ENCODE data around the gene UCN2. TPM values are rescaled to one million over a fixed set of nuclear protein-coding genes. Genes with fewer than 3 reads are reported as not detected.

Gene UCN2
- total and polyA plus RNA-seq, 2 of the 4 experiments (the other 2 are of a cell fraction) = 0.54 to 2.7 TPM

DNA sequence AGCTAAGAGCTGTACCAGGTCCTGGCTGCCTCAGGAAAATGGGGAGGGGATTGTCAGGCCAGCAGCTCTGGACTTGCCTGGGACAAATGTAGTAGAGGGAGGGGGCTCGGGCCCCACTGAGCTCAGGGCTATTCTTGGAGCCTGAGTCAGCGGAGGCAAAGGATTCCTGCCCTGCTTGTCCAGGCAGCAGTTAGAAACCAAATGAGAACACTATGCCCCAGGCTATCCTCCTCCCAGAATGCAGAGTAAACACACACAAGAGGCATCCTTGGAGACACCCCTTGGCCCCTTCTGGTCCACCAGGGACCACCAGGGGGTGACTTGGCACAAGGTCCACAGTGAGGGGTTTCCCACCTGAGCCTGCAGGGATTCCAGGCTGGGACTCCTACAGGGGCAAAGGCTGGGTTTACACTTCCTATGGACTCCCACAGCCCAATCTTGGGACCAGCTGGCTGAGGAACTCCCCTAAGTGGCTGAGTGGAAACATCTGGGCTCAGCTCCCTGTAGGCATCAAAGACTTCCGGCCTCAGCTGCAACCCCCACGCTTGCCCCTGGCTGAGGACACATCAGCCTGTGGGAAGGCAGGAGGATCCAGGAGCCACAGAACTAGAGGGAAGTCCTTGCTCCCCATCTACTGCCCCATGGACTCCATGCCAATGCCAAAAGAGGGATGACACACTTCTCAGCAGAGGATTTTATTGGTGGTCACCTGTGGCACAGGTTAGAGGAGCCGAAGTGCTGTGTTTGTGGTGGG lies 34.9 kb upstream of the UCN2 start:
- H4K8ac ChIP-seq (ENCODE audit: low read depth in 2 of 2, low read length in 2 of 2) = peak overlapping the region; percentile 85 to 90
- POLR2A ChIA-PET (ENCODE audit: unreplicated experiment) = interaction anchor here (0.6 to 0.9 kb wide), 2 partner anchors 13 to 41 kb away, joined by 3 to 5 read pairs; no protein-coding TSS in a partner anchor
- H2BK20ac ChIP-seq (ENCODE audit: low read depth, low read length) = peak overlapping the region; percentile 99
- 0% methylated on average over 1 of the region's 5 CpGs; no CpG with 5 or more reads in 1 of the 2 experiments for WGBS, 2 experiments (ENCODE audit: extremely low coverage in 2 of 2, insufficient read length in 1 of 2)
- peak overlapping the region; percentile 77 for H3K14ac ChIP-seq (replicated peaks; ENCODE audit: low read depth, low read length)
- H3K23ac ChIP-seq (ENCODE audit: low read depth, low read length) = peak overlapping the region; percentile 93
- peaks cover 19% of the 10 kb centered on the region for H4K20me1 ChIP-seq (ENCODE audit: insufficient read depth, low read length)
- peak overlapping the region; percentile 100 for H2AK5ac ChIP-seq (ENCODE audit: low read depth, low read length)
- H3K4me1 ChIP-seq (ENCODE audit: control insufficient read depth, insufficient read depth, low read length) = peaks cover 54% of the 10 kb centered on the region
- DNase-seq (peak; percentile 94), ATAC-seq (ENCODE audit: low read depth) (peak; percentile 70)
- H2BK120ac ChIP-seq (ENCODE audit: low read depth, low read length) = peak overlapping the region; percentile 85
- H3K27ac ChIP-seq (ENCODE audit: insufficient read depth, low read length) = peak overlapping the region; percentile 94
- intact Hi-C loops (cut with micrococcal nuclease) (loop anchor here (1.0 kb wide), 1 partner anchor 37 kb away; the partner anchor contains the start of gene SLC26A6), in situ Hi-C loops (cut with MboI; ENCODE audit: low sequenced_read_pairs) (no loop called here), dilution Hi-C loops (cut with HindIII; ENCODE audit: low sequenced_read_pairs, unreplicated experiment) (no loop called here)
- H3K9me1 ChIP-seq (ENCODE audit: insufficient read depth, low read length) = peaks cover 43% of the 10 kb centered on the region
- peak overlapping the region; percentile 99 for H3K4ac ChIP-seq (ENCODE audit: low read depth, low read length)
- no peak overlapping the region for H3K4me3 ChIP-seq (ENCODE audit: insufficient read depth, low read depth, low read length)
- peak overlapping the region; percentile 88 for H3K56ac ChIP-seq (ENCODE audit: extremely low read depth, insufficient read depth, low read length)
- no peaks in the 10 kb centered on the region for H3K9me3 ChIP-seq (ENCODE audit: control insufficient read depth, insufficient read depth, low read length)
- H2BK5ac ChIP-seq (ENCODE audit: low read depth, low read length, poor library complexity, severe bottlenecking) = peak overlapping the region; percentile 97
- peak overlapping the region; percentile 85 for H3K18ac ChIP-seq (ENCODE audit: low read depth, low read length)
- peak overlapping the region; percentile 97; the same call in 2 of the 3 replicates for H2BK15ac ChIP-seq (ENCODE audit: low read depth, low read length)
- H4K91ac ChIP-seq (ENCODE audit: insufficient read depth, low read depth, low read length) = peak overlapping the region; percentile 98
- CTCF ChIA-PET = interaction anchor here (0.7 to 1.0 kb wide), 4 partner anchors 11 to 65 kb away, joined by 3 to 4 read pairs (median 3); partner anchors contain the start of genes SLC26A6 and UQCRC1
- no TSS peak for BruUV-seq (replicated peaks)
- H2AK9ac ChIP-seq (replicated peaks; ENCODE audit: low read depth, low read length, poor library complexity) = peak overlapping the region; percentile 99
- H3K27me3 ChIP-seq (ENCODE audit: control insufficient read depth, insufficient read depth, low read length) = no peaks in the 10 kb centered on the region
- H2AFZ ChIP-seq (replicated peaks; ENCODE audit: low read length, poor library complexity) = peak overlapping the region; percentile 79
- H4K5ac ChIP-seq (ENCODE audit: low read depth, low read length) = peak overlapping the region; percentile 72
- peak overlapping the region; percentile 62 for H3K4me2 ChIP-seq (ENCODE audit: low read depth, low read length)
- H3K36me3 ChIP-seq (ENCODE audit: control insufficient read depth, insufficient read depth, low read length) = peaks cover 50% of the 10 kb centered on the region
- peak overlapping the region; percentile 51 for H3K9ac ChIP-seq (ENCODE audit: low read depth, low read length)
- peaks cover 17 to 76% of the 10 kb centered on the region in 2 experiments; a peak in 3 of 4 replicates for H3K79me1 ChIP-seq (ENCODE audit: low read depth in 1 of 2, low read length in 2 of 2)
- TF ChIP-seq RCOR1 (IDR thresholded peaks at IDR 0.05; ENCODE audit: insufficient replicate concordance, low read length) (peak; percentile 49), CEBPB (IDR thresholded peaks at IDR 0.05; ENCODE audit: low read depth, low read length) (no peak; the same call in 1 of the 2 replicates), RFX5 (IDR thresholded peaks at IDR 0.05; ENCODE audit: low read depth, low read length) (no peak), CHD1 (IDR thresholded peaks at IDR 0.05; ENCODE audit: low read depth, low read length) (no peak), RAD21 (IDR thresholded peaks at IDR 0.05; ENCODE audit: low read length) (no peak; the same call in 1 of the 2 replicates), MAFK (IDR thresholded peaks at IDR 0.05; ENCODE audit: low read depth, low read length) (no peak), SMC3 (IDR thresholded peaks at IDR 0.05; ENCODE audit: low read depth, low read length) (no peak), FOS (IDR thresholded peaks at IDR 0.05; ENCODE audit: low read depth, low read length) (peak; percentile 65), MXI1 (IDR thresholded peaks at IDR 0.05; ENCODE audit: borderline replicate concordance, low read depth, low read length) (peak; percentile 10; the same call in 1 of the 2 replicates), MAZ (IDR thresholded peaks at IDR 0.05; ENCODE audit: borderline replicate concordance, low read depth, low read length) (peak; percentile 74; the same call in 1 of the 2 replicates), POLR2A (IDR thresholded peaks at IDR 0.05; ENCODE audit: low read depth, low read length) (no peak)
- TF ChIP-seq, protein P1, sequence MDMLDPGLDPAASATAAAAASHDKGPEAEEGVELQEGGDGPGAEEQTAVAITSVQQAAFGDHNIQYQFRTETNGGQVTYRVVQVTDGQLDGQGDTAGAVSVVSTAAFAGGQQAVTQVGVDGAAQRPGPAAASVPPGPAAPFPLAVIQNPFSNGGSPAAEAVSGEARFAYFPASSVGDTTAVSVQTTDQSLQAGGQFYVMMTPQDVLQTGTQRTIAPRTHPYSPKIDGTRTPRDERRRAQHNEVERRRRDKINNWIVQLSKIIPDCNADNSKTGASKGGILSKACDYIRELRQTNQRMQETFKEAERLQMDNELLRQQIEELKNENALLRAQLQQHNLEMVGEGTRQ (IDR thresholded peaks at IDR 0.05; ENCODE audit: low read depth, low read length) = no peak
- TF ChIP-seq, protein P2, sequence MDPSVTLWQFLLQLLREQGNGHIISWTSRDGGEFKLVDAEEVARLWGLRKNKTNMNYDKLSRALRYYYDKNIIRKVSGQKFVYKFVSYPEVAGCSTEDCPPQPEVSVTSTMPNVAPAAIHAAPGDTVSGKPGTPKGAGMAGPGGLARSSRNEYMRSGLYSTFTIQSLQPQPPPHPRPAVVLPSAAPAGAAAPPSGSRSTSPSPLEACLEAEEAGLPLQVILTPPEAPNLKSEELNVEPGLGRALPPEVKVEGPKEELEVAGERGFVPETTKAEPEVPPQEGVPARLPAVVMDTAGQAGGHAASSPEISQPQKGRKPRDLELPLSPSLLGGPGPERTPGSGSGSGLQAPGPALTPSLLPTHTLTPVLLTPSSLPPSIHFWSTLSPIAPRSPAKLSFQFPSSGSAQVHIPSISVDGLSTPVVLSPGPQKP (IDR thresholded peaks at IDR 0.05; ENCODE audit: borderline replicate concordance, low read depth, low read length) = no peak
